Natural killer cell (primary cell): ENCODE results near the gene MAF. TPM values are rescaled to one million over a fixed set of nuclear protein-coding genes. Genes with fewer than 3 reads are reported as not detected.

Experiments used
- ATAC-seq, 3 donors: fragments of 150-1000 bp in 2 of 3; fragments of 200-7000 bp in 1 of 3; cut with Tn5 transposase; 1 replicate in 1 of 3; 2 replicates in 2 of 3; pipeline ENCODE4 v1.10.0; 2021; ENCODE audit warnings: mild to moderate bottlenecking in 2 of 3, moderate library complexity in 2 of 3
- DNase-seq, 2 donors: peaks; one replicate each; pipeline versions ENCODE4 v3.0.0 to v3.0.0-alpha.2; 2013 to 2021; ENCODE audit warnings: mixed read lengths in 1 of 2
- H3K27ac ChIP-seq: one replicate; pipeline ENCODE4 v1.5.1; 2013; ENCODE audit warnings: mild to moderate bottlenecking, low read length
- H3K27me3 ChIP-seq: one replicate; pipeline ENCODE4 v1.6.1; 2013; ENCODE audit warnings: low read length; ENCODE audit not compliant: control insufficient read depth, insufficient read depth
- H3K36me3 ChIP-seq: one replicate; pipeline ENCODE4 v1.6.1; 2013; ENCODE audit warnings: low read length; ENCODE audit not compliant: control insufficient read depth, insufficient read depth
- H3K4me1 ChIP-seq: one replicate; pipeline ENCODE4 v1.6.1; 2013; ENCODE audit warnings: low read length; ENCODE audit not compliant: control insufficient read depth, insufficient read depth
- H3K4me3 ChIP-seq: one replicate; pipeline ENCODE4 v1.5.1; 2013; ENCODE audit warnings: low read length
- H3K9me3 ChIP-seq: one replicate; pipeline ENCODE4 v1.6.1; 2013; ENCODE audit warnings: low read length; ENCODE audit not compliant: control insufficient read depth, insufficient read depth
- H3K27ac Mint-ChIP-seq, 2 donors: one replicate each; pipeline ENCODE4 v1.8.0; 2022; ENCODE audit warnings: mild to moderate bottlenecking in 2 of 2, mixed read lengths in 2 of 2, moderate library complexity in 1 of 2
- H3K27me3 Mint-ChIP-seq, 2 donors: one replicate each; pipeline ENCODE4 v1.8.0; 2022; ENCODE audit warnings: low read depth in 2 of 2, mixed read lengths in 2 of 2
- H3K36me3 Mint-ChIP-seq: one replicate; pipeline ENCODE4 v1.8.0; 2022; ENCODE audit warnings: mixed read lengths
- H3K4me1 Mint-ChIP-seq, 2 donors: one replicate each; pipeline ENCODE4 v1.8.0; 2022; ENCODE audit warnings: mixed read lengths in 2 of 2
- H3K4me3 Mint-ChIP-seq: one replicate; pipeline ENCODE4 v1.8.0; 2022; ENCODE audit warnings: mild to moderate bottlenecking, moderate library complexity, mixed read lengths
- H3K9me3 Mint-ChIP-seq, 2 donors: one replicate each; pipeline ENCODE4 v1.8.0; 2022; ENCODE audit warnings: mixed read lengths in 2 of 2
- CTCF ChIP-seq: fragments of 200-600 bp; IDR thresholded peaks from one replicate; pipeline ENCODE4 v1.8.0; 2022; ENCODE audit warnings: antibody characterized with exemption
- WGBS: methylation state at CpG from one replicate; pipeline ENCODE4 v1.1.7; 2013; ENCODE audit warnings: missing lambda C conversion rate; ENCODE audit not compliant: insufficient coverage; 5-methylcytosine and 5-hydroxymethylcytosine counted together
- intact Hi-C: fragments of 100-400 bp; cut with micrococcal nuclease; formaldehyde crosslinking; loops from one replicate; pipeline ENCODE4 v1.14.2; 2022
- total RNA-seq, 4 donors: library from RNA; stranded (reverse); fragments of 120-200 nt in 1 of 4; gene quantifications; one replicate each; pipeline versions ENCODE4 v1.2.3 to v1.2.4, GENCODE V29; 2013 to 2022

Gene MAF
- total RNA-seq, 3 donors from 2014 or later (not counting 1 experiment from before 2014, with no cell fraction given): 24.0 to 50.1 (median 27.1) TPM

DNA sequence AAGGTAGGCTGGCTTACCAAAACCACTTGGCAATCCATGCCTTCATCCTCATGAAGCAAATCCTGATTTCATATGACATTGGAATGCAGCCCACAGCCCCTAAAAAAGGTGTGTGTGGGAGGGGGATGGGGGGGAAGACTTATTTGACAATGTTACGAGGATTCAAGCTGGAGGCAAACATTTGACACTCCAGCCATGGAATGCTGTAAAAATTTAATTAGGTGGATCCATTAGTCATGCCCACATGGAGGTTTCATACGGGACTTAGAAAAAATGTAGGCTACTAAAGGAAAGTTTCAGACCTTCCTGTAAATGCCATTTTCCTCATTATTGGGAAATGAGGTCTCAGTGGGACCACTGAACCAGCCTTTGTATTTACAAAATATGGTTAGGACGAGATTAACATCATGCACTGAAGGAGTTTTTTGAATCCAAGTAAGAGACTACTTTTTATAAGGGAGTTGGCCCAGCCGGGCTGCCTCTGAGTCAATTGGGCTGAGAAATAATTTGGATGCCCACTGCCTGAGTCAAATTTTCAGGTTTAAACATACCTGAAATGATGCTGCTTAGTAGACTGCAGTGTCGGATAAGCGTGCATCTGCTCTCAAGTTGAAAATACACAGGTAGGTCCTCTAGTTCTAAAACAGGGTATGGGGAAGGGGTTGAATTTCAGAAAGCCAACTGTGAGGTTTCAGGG is 44.6 kb upstream of the MAF start:
- 93% methylated on average over 6 of the region's 6 CpGs for WGBS
- Mint-ChIP-seq H3K27me3 (peaks cover 7 to 12% of the 10 kb centered on the region in 2 donors), H3K36me3 (no peaks in the 10 kb centered on the region), H3K9me3 (no peaks in the 10 kb centered on the region), H3K4me3 (no peak overlapping the region), H3K27ac (no peak overlapping the region), H3K4me1 (peaks cover 23 to 26% of the 10 kb centered on the region in 2 donors)
- DNase-seq (no peak), ATAC-seq (no peak)
- intact Hi-C loops: no loop called here
- Histone ChIP-seq H3K27ac (no peak overlapping the region), H3K9me3 (no peaks in the 10 kb centered on the region), H3K36me3 (no peaks in the 10 kb centered on the region), H3K4me3 (no peak overlapping the region), H3K27me3 (no peaks in the 10 kb centered on the region), H3K4me1 (peaks cover 18% of the 10 kb centered on the region)
- TF ChIP-seq CTCF: no peak

DNA sequence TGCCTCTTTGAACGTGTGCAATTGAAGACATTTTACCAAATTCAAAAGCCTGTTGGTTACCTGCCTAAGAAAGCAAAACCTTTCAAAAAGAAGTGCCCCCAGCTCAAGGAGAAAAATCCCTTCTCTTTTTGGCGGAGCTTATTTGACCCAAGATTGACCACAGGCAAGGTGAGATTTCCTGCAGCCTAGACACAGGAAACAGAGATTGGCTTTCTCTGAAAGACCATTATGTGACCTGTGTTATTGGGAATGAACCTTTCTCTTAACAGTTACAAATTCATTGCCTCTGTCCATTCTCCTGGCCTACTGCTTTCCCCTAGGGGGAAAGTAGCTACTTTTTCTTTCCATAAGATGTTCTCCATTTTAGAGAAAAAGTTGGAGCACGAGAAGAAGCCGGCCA is 42.1 kb upstream of the MAF start:
- Mint-ChIP-seq H3K9me3 (no peaks in the 10 kb centered on the region), H3K27me3 (peaks cover 7 to 12% of the 10 kb centered on the region in 2 donors), H3K4me1 (peaks cover 27 to 34% of the 10 kb centered on the region in 2 donors), H3K36me3 (no peaks in the 10 kb centered on the region), H3K27ac (no peak overlapping the region), H3K4me3 (no peak overlapping the region)
- TF ChIP-seq CTCF: no peak
- Histone ChIP-seq H3K4me3 (no peak overlapping the region), H3K9me3 (no peaks in the 10 kb centered on the region), H3K4me1 (peaks cover 23% of the 10 kb centered on the region), H3K27ac (no peak overlapping the region), H3K36me3 (no peaks in the 10 kb centered on the region), H3K27me3 (no peaks in the 10 kb centered on the region)
- no peak for DNase-seq
- WGBS: 77% methylated on average over 3 of the region's 4 CpGs
- intact Hi-C loops: no loop called here
- peak in 1 of 3 donors; percentile 59 for ATAC-seq

- no peak overlapping the region for H3K4me3 ChIP-seq
- intact Hi-C loops: no loop called here
- no peak for ATAC-seq
These were observed 40.2 kb upstream of the MAF start for GRCh38 chr16:79640513-79641360.

More at GRCh38 chr16:79640513-79641360, 40.2 kb upstream of the MAF start:
- Mint-ChIP-seq H3K4me1 (peaks cover 27 to 34% of the 10 kb centered on the region in 2 donors), H3K4me3 (peak overlapping the region; percentile 32), H3K27ac (peak overlapping the region in 1 of 2 donors; percentile 33), H3K36me3 (no peaks in the 10 kb centered on the region), H3K9me3 (no peaks in the 10 kb centered on the region), H3K27me3 (peaks cover 7 to 12% of the 10 kb centered on the region in 2 donors)
- peak in 1 of 2 donors; percentile 10 for DNase-seq
- Histone ChIP-seq H3K27me3 (no peaks in the 10 kb centered on the region), H3K9me3 (no peaks in the 10 kb centered on the region), H3K4me1 (peaks cover 23% of the 10 kb centered on the region), H3K27ac (no peak overlapping the region), H3K36me3 (no peaks in the 10 kb centered on the region)
- 35% methylated on average over 14 of the region's 16 CpGs for WGBS
- no peak for TF ChIP-seq CTCF
